Measurements from ENCODE around the gene MPL.

MPL gene

GRCh38 chr1:43302721-43303470 lies 34.7 kb upstream of the MPL start:
- TF ChIP-seq GATA1 (IDR thresholded peaks at IDR 0.05; ENCODE audit: low read depth, low read length) (no peak), POLR2A (IDR thresholded peaks at IDR 0.05; ENCODE audit: low read length) (no peak)

GRCh38 chr1:43303471-43304313 lies 33.9 kb upstream of the MPL start:
- TF ChIP-seq GATA1 (IDR thresholded peaks at IDR 0.05; ENCODE audit: low read depth, low read length) (no peak), POLR2A (IDR thresholded peaks at IDR 0.05; ENCODE audit: low read length) (no peak)
- DNase-seq: no peak

More at GRCh38 chr1:43302721-43303470, 34.7 kb upstream of the MPL start:
- DNase-seq: no peak

GRCh38 chr1:43304314-43304681 lies 33.3 kb upstream of the MPL start:
- no peak for DNase-seq
- TF ChIP-seq GATA1 (IDR thresholded peaks at IDR 0.05; ENCODE audit: low read depth, low read length) (no peak), POLR2A (IDR thresholded peaks at IDR 0.05; ENCODE audit: low read length) (no peak)

- DNase-seq: no peak
- TF ChIP-seq GATA1 (IDR thresholded peaks at IDR 0.05; ENCODE audit: low read depth, low read length) (no peak), POLR2A (IDR thresholded peaks at IDR 0.05; ENCODE audit: low read length) (no peak)
These were observed 32.8 kb upstream of the MPL start for GRCh38 chr1:43304771-43305300.

GRCh38 chr1:43305461-43305860 lies 32.2 kb upstream of the MPL start:
- no peak for DNase-seq
- TF ChIP-seq GATA1 (IDR thresholded peaks at IDR 0.05; ENCODE audit: low read depth, low read length) (no peak), POLR2A (IDR thresholded peaks at IDR 0.05; ENCODE audit: low read length) (no peak)

GRCh38 chr1:43305926-43306687 lies 31.5 kb upstream of the MPL start:
- no peak for TF ChIP-seq POLR2A (IDR thresholded peaks at IDR 0.05; ENCODE audit: low read length)
- TF ChIP-seq GATA1 (IDR thresholded peaks at IDR 0.05; ENCODE audit: low read depth, low read length): no peak
- no peak for DNase-seq

- TF ChIP-seq POLR2A (IDR thresholded peaks at IDR 0.05; ENCODE audit: low read length): no peak
- no peak for TF ChIP-seq GATA1 (IDR thresholded peaks at IDR 0.05; ENCODE audit: low read depth, low read length)
- DNase-seq: no peak
These were observed 30.7 kb upstream of the MPL start for GRCh38 chr1:43306688-43307457.

GRCh38 chr1:43307458-43308158 lies 30.0 kb upstream of the MPL start:
- TF ChIP-seq POLR2A (IDR thresholded peaks at IDR 0.05; ENCODE audit: low read length) (no peak), GATA1 (IDR thresholded peaks at IDR 0.05; ENCODE audit: low read depth, low read length) (no peak)
- no peak for DNase-seq

GRCh38 chr1:43308635-43309404 lies 28.8 kb upstream of the MPL start:
- no peak for TF ChIP-seq GATA1 (IDR thresholded peaks at IDR 0.05; ENCODE audit: low read depth, low read length)
- no peak for TF ChIP-seq POLR2A (IDR thresholded peaks at IDR 0.05; ENCODE audit: low read length)
- DNase-seq: no peak

- TF ChIP-seq GATA1 (IDR thresholded peaks at IDR 0.05; ENCODE audit: low read depth, low read length) (no peak), POLR2A (IDR thresholded peaks at IDR 0.05; ENCODE audit: low read length) (no peak)
- no peak for DNase-seq
These were observed 28.1 kb upstream of the MPL start for GRCh38 chr1:43309405-43310025.

- TF ChIP-seq POLR2A (IDR thresholded peaks at IDR 0.05; ENCODE audit: low read length) (no peak), GATA1 (IDR thresholded peaks at IDR 0.05; ENCODE audit: low read depth, low read length) (no peak)
- DNase-seq: no peak
These were observed 26.1 kb upstream of the MPL start for GRCh38 chr1:43311521-43311920.
